Esophagus muscularis mucosa (tissue), 4 donors: ENCODE results near the gene NDRG4. TPM values are rescaled to one million over a fixed set of nuclear protein-coding genes. Genes with fewer than 3 reads are reported as not detected.
A peak's percentile ranks its signal among the peaks of the same experiment; 100 is the strongest.

Experiments used
- DNase-seq: peaks from one replicate; pipeline ENCODE4 v3.0.0-alpha.2; 2017; ENCODE audit errors: extremely low spot score
- H3K27ac ChIP-seq, 4 donors: fragments of 200-600 bp; sonication (generic); replicated peaks in 1 of 4; 1 replicate in 3 of 4; 2 replicates in 1 of 4; pipeline ENCODE4 v1.5.1; 2016 to 2019; ENCODE audit warnings: mild to moderate bottlenecking in 1 of 4
- H3K27me3 ChIP-seq, 4 donors: fragments of 200-600 bp; sonication (generic); one replicate each; pipeline versions ENCODE4 v1.5.1 to v1.6.0; 2016 to 2019
- H3K36me3 ChIP-seq, 4 donors: fragments of 200-600 bp; sonication (generic); one replicate each; pipeline ENCODE4 v1.5.1; 2016 to 2019
- H3K4me1 ChIP-seq, 4 donors: fragments of 200-600 bp; sonication (generic); one replicate each; pipeline ENCODE4 v1.5.1; 2016 to 2019
- H3K4me3 ChIP-seq, 4 donors: fragments of 200-600 bp; sonication (generic); 1 replicate in 2 of 4; 2 replicates in 2 of 4; pipeline ENCODE4 v1.5.1; 2016 to 2019; ENCODE audit warnings: mild to moderate bottlenecking in 4 of 4, moderate library complexity in 1 of 4
- H3K9me3 ChIP-seq, 4 donors: fragments of 200-600 bp; sonication (generic); 1 replicate in 3 of 4; 2 replicates in 1 of 4; pipeline ENCODE4 v1.5.1; 2016 to 2019
- CTCF ChIP-seq, 3 experiments: fragments of 200-600 bp in 2 of 3; fragments of 450-650 bp in 1 of 3; sonication (generic) in 2 of 3; IDR thresholded peaks; one replicate each; pipeline ENCODE4 v1.5.1; 2017 to 2019; ENCODE audit warnings: antibody characterized with exemption in 3 of 3, mild to moderate bottlenecking in 2 of 3, moderate library complexity in 1 of 3
- EP300 ChIP-seq: sonication (generic); formaldehyde crosslinking; IDR thresholded peaks from one replicate; pipeline ENCODE4 v1.6.1; 2017; ENCODE audit warnings: antibody characterized with exemption
- POLR2A ChIP-seq: fragments of 450-650 bp; IDR thresholded peaks from one replicate; pipeline ENCODE4 v1.6.1; 2017; ENCODE audit warnings: antibody characterized with exemption, moderate library complexity, mild to moderate bottlenecking, low read depth
- POLR2AphosphoS5 ChIP-seq, 2 donors: sonication (generic); formaldehyde crosslinking; IDR thresholded peaks; one replicate each; pipeline ENCODE4 v1.6.1; 2017; ENCODE audit warnings: antibody characterized with exemption in 2 of 2
- WGBS: methylation state at CpG from one replicate; pipeline ENCODE4 v1.1.5; 2018; 5-methylcytosine and 5-hydroxymethylcytosine counted together
- intact Hi-C: fragments of 100-400 bp; cut with DNase I; formaldehyde crosslinking; loops from one replicate; pipeline ENCODE4 v1.15.1; 2023
- small RNA-seq, 3 donors: library from RNA; depleted of rRNA; stranded (forward); fragments of <200 nt; gene quantifications; one replicate each; pipeline ENCODE3, GENCODE V24; 2016
- total RNA-seq, 4 donors: library from RNA; depleted of rRNA; stranded (reverse); fragments of >200 nt; gene quantifications; one replicate each; pipeline versions ENCODE4 v1.1.0 to v1.2.1, GENCODE V29; 2016

NDRG4 gene
- total RNA-seq, 4 donors from 2014 or later: 11.1 to 14.8 (median 12.3) TPM

GRCh38 chr16:58548378-58548777 lies 48.4 kb downstream of the NDRG4 start:
- Histone ChIP-seq H3K9me3 (no peaks in the 10 kb centered on the region), H3K36me3 (peaks cover 38 to 98% (median 68%) of the 10 kb centered on the region in 4 donors), H3K4me3 (no peak overlapping the region), H3K4me1 (peaks cover 12 to 47% (median 37%) of the 10 kb centered on the region in 4 donors), H3K27ac (peak overlapping the region; percentile 19 to 48 (median 38)), H3K27me3 (no peaks in the 10 kb centered on the region)
- TF ChIP-seq POLR2AphosphoS5 (IDR thresholded peaks at IDR 0.05) (no peak), CTCF (IDR thresholded peaks at IDR 0.05) (no peak), EP300 (no peak), POLR2A (no peak)
- no peak for DNase-seq
- intact Hi-C loops: loop anchor here (5.0 kb wide), 1 partner anchor 39 kb away; no protein-coding TSS in a partner anchor
- 40% methylated on average over 2 of the region's 2 CpGs for WGBS

- H3K4me1 ChIP-seq: peaks cover 12 to 47% (median 37%) of the 10 kb centered on the region in 4 donors
- TF ChIP-seq POLR2AphosphoS5 (IDR thresholded peaks at IDR 0.05) (no peak), EP300 (no peak), CTCF (IDR thresholded peaks at IDR 0.05) (no peak), POLR2A (no peak)
- H3K4me3 ChIP-seq: no peak overlapping the region
- peaks cover 28 to 98% (median 63%) of the 10 kb centered on the region in 4 donors for H3K36me3 ChIP-seq
- 53% methylated on average over 3 of the region's 3 CpGs for WGBS
- DNase-seq: no peak
- no peaks in the 10 kb centered on the region for H3K27me3 ChIP-seq
- no peaks in the 10 kb centered on the region for H3K9me3 ChIP-seq
- intact Hi-C loops: no loop called here
- H3K27ac ChIP-seq: peak overlapping the region; percentile 9 to 55 (median 25)
Measured at GRCh38 chr16:58551496-58551895, 51.6 kb downstream of the NDRG4 start.

GRCh38 chr16:58556678-58557077 lies 56.7 kb downstream of the NDRG4 start:
- no peaks in the 10 kb centered on the region for H3K9me3 ChIP-seq
- DNase-seq: no peak
- WGBS: 74% methylated on average over 2 of the region's 2 CpGs
- no peak overlapping the region for H3K4me3 ChIP-seq
- H3K4me1 ChIP-seq: peaks cover 6 to 11% (median 8%) of the 10 kb centered on the region in 4 donors
- TF ChIP-seq POLR2A (no peak), POLR2AphosphoS5 (IDR thresholded peaks at IDR 0.05) (no peak), EP300 (no peak), CTCF (IDR thresholded peaks at IDR 0.05) (no peak)
- H3K36me3 ChIP-seq: peaks cover 27 to 91% (median 61%) of the 10 kb centered on the region in 4 donors
- intact Hi-C loops: no loop called here
- H3K27me3 ChIP-seq: no peaks in the 10 kb centered on the region
- no peak overlapping the region for H3K27ac ChIP-seq

Small RNA genes lying within 50 kb of the gene (small RNA-seq; reads per million reads assigned to genes)
- gene RNU6-103P (0 reads per million in 3 donors), gene SNORA46 (103 to 232 (median 117) reads per million in 3 donors), gene SNORA50A (0 reads per million in 3 donors)

Other genes starting within 250 kb of the NDRG4 start
- gene PRSS54, start 205.1 kb upstream of the NDRG4 start, total RNA-seq: not detected
- gene GINS3, start 107.7 kb upstream of the NDRG4 start, total RNA-seq: 1 to 10 TPM; 1.2 to 2.0 (median 1.8) TPM
- gene SETD6, start 15.4 kb downstream of the NDRG4 start, total RNA-seq: 10 to 100 TPM; 18.2 to 27.5 (median 22.0) TPM
- gene CNOT1, start 129.7 kb downstream of the NDRG4 start, total RNA-seq: 10 to 100 TPM; 92.1 to 97.6 (median 95.6) TPM
- 10 to 100 TPM in 3 of 4 donors, 1 to 10 TPM in 1; 8.1 to 11.6 (median 10.3) TPM for gene SLC38A7, start 184.6 kb downstream of the NDRG4 start, total RNA-seq
- 100 to 1,000 TPM in 1 of 4 donors, 10 to 100 TPM in 3; 64.1 to 108 (median 92.6) TPM for gene GOT2, start 234.2 kb downstream of the NDRG4 start, total RNA-seq